OCI-LY3 (cell line): ENCODE measurements around the gene PIGU.

ENCODE experiments used
- H2AFZ ChIP-seq: fragments of 200-600, 300-600 bp; shearing (Covaris generic); 2 replicates; pipeline ENCODE4 v1.6.0; 2014; ENCODE audit warnings: antibody characterized with exemption, low read depth, low read length
- H3K27ac ChIP-seq: fragments of 200-600, 300-600 bp; sonication (generic); 2 replicates; pipeline ENCODE4 v1.5.1; 2014; ENCODE audit warnings: mild to moderate bottlenecking, low read length, moderate library complexity, mixed read lengths
- H3K27me3 ChIP-seq: fragments of 200-600, 300-600 bp; sonication (generic); 2 replicates; pipeline ENCODE4 v1.6.1; 2014; ENCODE audit warnings: low read depth, low read length, mixed read lengths
- H3K36me3 ChIP-seq: fragments of 200-600, 300-600 bp; sonication (generic); replicated peaks from 2 replicates; pipeline ENCODE3; 2014; ENCODE audit warnings: low read depth, low read length, mixed read lengths
- H3K4me1 ChIP-seq: fragments of 300-600, 200-600 bp; sonication (generic); 2 replicates; pipeline ENCODE4 v1.6.1; 2014; ENCODE audit warnings: low read length, mixed read lengths
- H3K4me2 ChIP-seq: fragments of 200-600, 300-600 bp; sonication (generic); 2 replicates; pipeline ENCODE4 v1.6.1; 2014; ENCODE audit warnings: low read length, mixed read lengths
- H3K4me3 ChIP-seq: fragments of 300-600, 200-600 bp; sonication (generic); 2 replicates; pipeline ENCODE4 v1.5.1; 2014; ENCODE audit warnings: antibody characterized with exemption, mild to moderate bottlenecking, low read length, moderate library complexity
- H3K79me2 ChIP-seq: fragments of 300-600, 200-600 bp; shearing (Covaris generic); 2 replicates; pipeline ENCODE4 v1.6.1; 2014; ENCODE audit warnings: mild to moderate bottlenecking, low read length, mixed read lengths
- H3K9ac ChIP-seq: fragments of 300-600, 200-600 bp; shearing (Covaris generic); 2 replicates; pipeline ENCODE4 v1.6.0; 2014; ENCODE audit warnings: mild to moderate bottlenecking, low read length, moderate library complexity
- H3K9me3 ChIP-seq: fragments of 200-600, 300-600 bp; shearing (Covaris generic); 2 replicates; pipeline ENCODE4 v1.6.1; 2014; ENCODE audit warnings: low read length, mixed read lengths; ENCODE audit not compliant: insufficient read depth
- H4K20me1 ChIP-seq: fragments of 200-600, 300-600 bp; sonication (generic); 2 replicates; pipeline ENCODE4 v1.6.1; 2016; ENCODE audit warnings: low read length, mixed read lengths; ENCODE audit not compliant: insufficient read depth
- EZH2phosphoT487 ChIP-seq: fragments of 200-600 bp; shearing (Covaris generic); IDR thresholded peaks from 2 replicates; pipeline ENCODE4 v1.6.1; 2018; ENCODE audit warnings: antibody characterized with exemption, mixed run types, low read depth
- TF ChIP-seq, protein P1 (sequence below): fragments of 200-600, 300-600 bp; sonication (generic); IDR thresholded peaks from 2 replicates; pipeline ENCODE4 v1.5.1; 2014; ENCODE audit warnings: antibody characterized with exemption, low read length, low read depth

Gene PIGU

DNA sequence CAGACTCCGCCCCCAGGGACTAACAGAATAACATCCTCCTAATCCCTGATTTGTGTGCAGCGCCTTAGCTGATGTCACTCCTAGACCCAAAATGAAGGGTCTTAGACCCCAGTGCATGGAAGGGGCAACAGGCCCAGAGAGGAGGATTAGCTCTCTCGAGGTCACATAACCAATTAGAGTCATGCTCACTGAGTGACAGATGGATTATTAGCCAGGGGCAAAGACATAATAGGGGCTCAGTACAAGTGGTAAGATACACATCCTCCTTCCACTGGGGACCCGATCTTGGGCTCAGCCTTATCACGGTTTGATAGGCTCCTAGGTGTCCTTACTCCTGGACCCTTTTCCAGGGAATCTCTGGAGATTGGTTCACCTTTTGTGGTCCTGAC is 28.1 kb upstream of the PIGU start:
- Histone ChIP-seq H3K79me2 (no peaks in the 10 kb centered on the region), H3K36me3 (no peaks in the 10 kb centered on the region), H3K4me2 (peak overlapping the region; percentile 96), H3K9me3 (no peaks in the 10 kb centered on the region), H3K27me3 (peaks cover 18% of the 10 kb centered on the region), H3K27ac (no peak overlapping the region), H3K4me3 (peak overlapping the region; percentile 78), H3K4me1 (peaks cover 18% of the 10 kb centered on the region), H4K20me1 (no peaks in the 10 kb centered on the region), H2AFZ (peak overlapping the region; percentile 81), H3K9ac (peak overlapping the region; percentile 65)
- TF ChIP-seq, protein P1, sequence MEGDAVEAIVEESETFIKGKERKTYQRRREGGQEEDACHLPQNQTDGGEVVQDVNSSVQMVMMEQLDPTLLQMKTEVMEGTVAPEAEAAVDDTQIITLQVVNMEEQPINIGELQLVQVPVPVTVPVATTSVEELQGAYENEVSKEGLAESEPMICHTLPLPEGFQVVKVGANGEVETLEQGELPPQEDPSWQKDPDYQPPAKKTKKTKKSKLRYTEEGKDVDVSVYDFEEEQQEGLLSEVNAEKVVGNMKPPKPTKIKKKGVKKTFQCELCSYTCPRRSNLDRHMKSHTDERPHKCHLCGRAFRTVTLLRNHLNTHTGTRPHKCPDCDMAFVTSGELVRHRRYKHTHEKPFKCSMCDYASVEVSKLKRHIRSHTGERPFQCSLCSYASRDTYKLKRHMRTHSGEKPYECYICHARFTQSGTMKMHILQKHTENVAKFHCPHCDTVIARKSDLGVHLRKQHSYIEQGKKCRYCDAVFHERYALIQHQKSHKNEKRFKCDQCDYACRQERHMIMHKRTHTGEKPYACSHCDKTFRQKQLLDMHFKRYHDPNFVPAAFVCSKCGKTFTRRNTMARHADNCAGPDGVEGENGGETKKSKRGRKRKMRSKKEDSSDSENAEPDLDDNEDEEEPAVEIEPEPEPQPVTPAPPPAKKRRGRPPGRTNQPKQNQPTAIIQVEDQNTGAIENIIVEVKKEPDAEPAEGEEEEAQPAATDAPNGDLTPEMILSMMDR: no peak
- TF ChIP-seq EZH2phosphoT487: no peak

DNA sequence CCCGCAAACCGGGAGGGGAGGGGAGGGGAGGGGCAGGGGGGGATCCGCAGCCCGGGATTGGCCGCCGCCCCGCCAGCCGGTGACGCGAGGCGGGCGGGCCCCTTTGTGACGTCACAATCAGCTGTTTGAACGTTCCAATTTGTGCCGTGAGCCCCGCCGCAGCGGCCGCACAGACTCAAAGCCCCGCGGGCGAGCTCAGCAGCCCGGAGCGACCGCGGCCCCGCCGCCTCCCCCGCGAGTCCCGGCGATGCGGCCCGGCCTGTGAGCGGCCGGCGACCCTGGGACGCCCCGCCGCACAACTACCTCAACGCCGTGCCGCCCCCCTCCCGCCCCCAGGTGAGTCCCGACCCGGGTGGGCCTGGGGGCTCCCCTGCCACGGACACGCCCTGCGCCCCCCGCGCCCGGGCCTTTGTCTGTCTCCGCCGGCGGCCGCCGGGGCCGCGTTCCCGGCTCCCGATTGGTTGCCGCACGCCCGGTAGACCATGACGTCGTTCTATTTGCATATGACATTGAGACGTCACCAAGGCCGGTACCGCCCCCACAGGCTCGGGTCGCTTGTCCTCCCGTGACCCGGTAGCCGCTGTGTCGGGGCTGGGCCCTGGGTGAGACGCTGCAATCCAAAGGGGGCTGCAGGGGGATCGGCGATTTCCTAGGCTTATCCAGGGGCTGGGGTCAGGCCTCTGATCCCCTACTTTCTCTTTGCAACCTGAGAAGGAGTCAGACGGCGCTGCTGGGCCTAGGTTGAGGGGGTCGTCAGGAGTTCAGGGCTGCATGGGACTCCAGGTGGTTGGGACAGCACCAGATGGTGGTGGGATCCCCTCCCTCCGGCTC is 27.5 kb upstream of the PIGU start, which contains the start of gene TP53INP2:
Gene TP53INP2 (plus strand): TSS at position 168 of the 831 bp plus-strand sequence. CDS start 4,396 bp downstream, outside the sequence.
- no peaks in the 10 kb centered on the region for H3K36me3 ChIP-seq
- peak within 1 kb of the TSS; percentile 65 for H3K9ac ChIP-seq
- H4K20me1 ChIP-seq: no peaks in the 10 kb centered on the region
- no peaks in the 10 kb centered on the region for H3K9me3 ChIP-seq
- H2AFZ ChIP-seq: peak within 1 kb of the TSS; percentile 81
- no peaks in the 10 kb centered on the region for H3K79me2 ChIP-seq
- H3K4me1 ChIP-seq: peaks cover 18% of the 10 kb centered on the region
- H3K4me2 ChIP-seq: peak within 1 kb of the TSS; percentile 96
- H3K27ac ChIP-seq: no peak within 1 kb of the TSS
- H3K27me3 ChIP-seq: peaks cover 18% of the 10 kb centered on the region
- TF ChIP-seq, protein P1: no peak
- no peak for TF ChIP-seq EZH2phosphoT487
- H3K4me3 ChIP-seq: peak within 1 kb of the TSS; percentile 78

DNA sequence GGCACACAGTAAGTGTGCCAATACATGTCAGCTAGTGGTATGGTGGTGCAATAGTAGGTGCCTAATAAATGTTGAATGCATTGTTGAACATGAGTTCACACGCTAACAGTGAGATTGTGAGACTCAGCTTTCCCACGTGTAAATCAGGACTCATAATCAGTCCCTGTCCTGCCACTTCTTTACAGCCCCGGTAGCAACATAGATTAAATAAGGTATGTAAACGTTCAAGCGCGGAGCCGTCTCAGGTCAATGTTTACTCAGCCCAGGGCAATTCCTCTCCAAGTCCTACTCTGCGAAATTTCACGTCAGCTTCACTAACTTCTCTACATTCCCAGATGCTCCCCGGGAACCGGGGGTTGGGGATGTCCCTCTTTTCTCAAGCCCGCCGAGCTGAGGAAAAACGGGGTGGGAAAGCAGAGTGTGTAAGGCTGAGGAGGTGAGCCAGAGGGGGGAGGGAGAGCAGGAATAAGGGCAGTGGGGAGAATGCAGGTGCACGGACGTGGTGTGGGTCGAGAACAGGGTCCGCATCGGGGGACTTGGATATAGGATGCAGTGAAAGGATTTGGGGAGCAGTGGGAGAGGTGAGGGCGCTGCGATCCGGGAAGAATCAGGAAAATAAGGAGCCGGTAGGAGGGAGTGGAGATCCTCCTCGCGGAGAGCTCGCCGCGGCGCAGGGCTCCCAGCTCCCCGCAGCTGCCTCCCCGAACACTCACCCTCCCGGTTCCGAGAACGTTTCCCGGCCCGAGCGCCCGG is 26.7 kb upstream of the PIGU start:
- Histone ChIP-seq H3K4me3 (peak overlapping the region; percentile 78), H3K27ac (no peak overlapping the region), H3K4me1 (peaks cover 18% of the 10 kb centered on the region), H4K20me1 (no peaks in the 10 kb centered on the region), H3K36me3 (no peaks in the 10 kb centered on the region), H3K9me3 (no peaks in the 10 kb centered on the region), H2AFZ (peak overlapping the region; percentile 68), H3K27me3 (peaks cover 18% of the 10 kb centered on the region), H3K9ac (peak overlapping the region; percentile 65), H3K4me2 (peak overlapping the region; percentile 96), H3K79me2 (no peaks in the 10 kb centered on the region)
- TF ChIP-seq, protein P1: no peak
- no peak for TF ChIP-seq EZH2phosphoT487

DNA sequence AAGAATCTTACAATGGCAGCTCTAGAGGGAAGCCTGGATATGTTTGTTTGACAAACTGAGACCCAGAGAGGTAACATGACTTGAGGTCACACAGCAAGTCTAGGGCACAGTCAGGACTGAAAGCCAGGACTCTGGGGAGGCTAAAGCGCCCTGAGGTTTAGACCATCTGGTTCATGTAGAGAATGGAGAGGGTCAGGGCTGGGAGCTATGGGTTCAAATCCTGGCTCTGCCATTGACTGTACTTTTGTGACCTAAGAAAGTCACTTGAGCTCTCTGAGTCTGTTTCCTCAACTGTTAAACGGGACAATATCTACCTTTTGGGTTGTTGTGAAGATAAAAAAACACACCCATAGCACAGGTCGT is 26.1 kb upstream of the PIGU start:
- no peaks in the 10 kb centered on the region for H4K20me1 ChIP-seq
- TF ChIP-seq EZH2phosphoT487: no peak
- TF ChIP-seq, protein P1: no peak
- H3K4me1 ChIP-seq: peaks cover 15% of the 10 kb centered on the region
- H3K9me3 ChIP-seq: no peaks in the 10 kb centered on the region
- no peaks in the 10 kb centered on the region for H3K36me3 ChIP-seq
- peak overlapping the region; percentile 96 for H3K4me2 ChIP-seq
- H3K9ac ChIP-seq: no peak overlapping the region
- H3K27me3 ChIP-seq: peaks cover 18% of the 10 kb centered on the region
- H3K4me3 ChIP-seq: peak overlapping the region; percentile 78
- H3K79me2 ChIP-seq: no peaks in the 10 kb centered on the region
- H3K27ac ChIP-seq: no peak overlapping the region
- H2AFZ ChIP-seq: no peak overlapping the region; the same call in 1 of the 2 replicates
